GM18519 (cell line): ENCODE measurements around the gene CRHBP.

ENCODE experiments used
- ATAC-seq: cut with Tn5 transposase; IDR thresholded peaks from one replicate; pipeline ENCODE4 v1.9.1; 2021; ENCODE audit warnings: mild to moderate bottlenecking, moderate library complexity; ENCODE audit not compliant: unreplicated experiment, low FRiP score

Gene CRHBP

DNA sequence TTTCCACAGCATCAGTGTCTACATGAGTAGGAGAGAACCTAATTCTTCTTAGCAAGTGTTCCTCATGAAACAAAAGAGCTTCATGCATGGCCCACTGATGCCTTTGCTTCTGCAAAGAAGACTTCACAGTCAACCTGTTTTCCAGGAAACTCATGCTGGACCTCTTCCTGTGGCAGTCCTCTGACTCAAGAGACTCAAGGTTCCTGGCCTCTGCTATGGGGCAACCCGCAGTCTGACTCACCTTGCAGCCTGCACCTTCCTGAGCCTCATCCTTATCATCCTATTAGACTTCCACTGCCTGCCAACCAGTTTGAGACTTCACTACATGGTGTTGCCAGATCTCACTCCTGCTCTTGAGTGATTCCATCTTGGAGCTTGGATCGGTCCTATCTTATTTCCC lies 59.8 kb downstream of the CRHBP start:
- no peak for ATAC-seq

DNA sequence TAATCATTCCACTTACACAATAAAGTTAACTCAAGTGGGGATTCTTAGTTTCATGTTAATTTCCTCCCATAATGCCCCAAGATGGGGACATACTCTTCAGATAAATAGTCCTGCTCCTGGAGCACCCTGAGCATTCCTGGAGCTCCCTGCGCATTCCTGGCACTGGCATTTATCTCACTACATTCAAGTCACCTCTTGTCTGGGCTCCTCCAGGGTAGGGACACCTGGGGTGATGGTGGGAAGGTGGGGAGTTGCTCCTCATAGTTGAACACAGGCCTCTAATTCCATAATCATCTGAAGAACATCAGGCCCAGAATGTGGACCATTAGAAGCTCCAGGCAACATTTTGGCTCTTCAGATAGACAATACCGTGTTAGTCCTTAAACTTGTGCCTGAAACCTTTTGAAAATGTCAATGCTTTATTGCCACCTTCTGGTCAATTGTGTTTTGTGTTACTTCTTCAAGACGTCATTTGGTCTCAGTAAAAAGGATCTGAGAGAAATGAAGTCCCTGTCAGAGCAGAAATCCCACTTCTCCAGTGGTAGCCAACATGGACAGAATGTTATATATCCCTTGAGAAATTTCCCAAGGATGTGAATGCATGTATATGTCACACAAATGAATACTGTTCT lies 63.2 kb downstream of the CRHBP start:
- no peak for ATAC-seq

DNA sequence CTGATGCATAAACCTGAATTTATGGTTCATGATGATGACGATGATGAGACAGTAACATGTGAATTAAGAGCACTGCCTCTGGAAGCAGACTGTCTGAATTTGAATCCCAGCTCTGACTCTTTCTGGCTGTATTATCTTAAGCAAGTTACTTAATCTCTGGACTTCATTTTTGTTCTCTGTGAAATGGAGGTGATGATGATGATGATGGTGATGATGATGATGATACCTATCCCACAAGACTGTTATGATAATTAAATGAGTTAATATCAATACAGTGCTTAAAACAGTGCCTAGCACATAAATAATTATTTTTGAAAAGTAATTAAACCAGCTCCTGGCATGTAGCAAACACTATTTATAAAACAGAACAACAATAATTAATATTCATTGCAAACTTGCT lies 64.1 kb downstream of the CRHBP start:
- ATAC-seq, result no peak

DNA sequence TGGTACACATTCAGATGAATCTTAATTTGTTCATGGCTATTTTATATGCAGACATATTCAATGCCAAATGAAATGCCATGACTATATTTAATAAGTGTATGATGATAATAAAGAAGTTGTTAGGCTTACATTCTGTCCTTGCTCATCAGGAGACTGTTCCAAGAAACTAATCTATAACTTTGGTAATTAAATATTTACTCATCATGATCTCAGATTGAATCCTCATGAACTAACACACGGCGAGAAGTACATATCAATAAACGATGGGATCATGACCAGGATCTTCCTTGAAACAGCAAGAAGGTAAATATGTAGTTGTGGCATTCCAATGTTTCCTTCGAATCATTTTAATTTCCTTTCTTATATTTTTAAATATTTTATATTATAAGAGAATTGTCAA lies 64.8 kb downstream of the CRHBP start:
- ATAC-seq, result no peak
